ENCODE data around the gene CXXC1.

The CXXC1 gene

GRCh38 chr18:50307738-50308470, 20.4 kb upstream of the CXXC1 start:
- TF ChIP-seq CTCF (IDR thresholded peaks at IDR 0.05; ENCODE audit: low read length, missing control alignments) = no peak
- DNase-seq (ENCODE audit: low read depth) = peak; percentile 95
- peak overlapping the region; percentile 50 for H3K4me3 ChIP-seq (replicated peaks; ENCODE audit: low read depth, low read length)

- TF ChIP-seq CTCF (IDR thresholded peaks at IDR 0.05; ENCODE audit: low read length, missing control alignments) = no peak
- H3K4me3 ChIP-seq (replicated peaks; ENCODE audit: low read depth, low read length) = peak overlapping the region; percentile 50
- no peak for DNase-seq (ENCODE audit: low read depth)
Observed at GRCh38 chr18:50307400-50307737, 19.9 kb upstream of the CXXC1 start.

- DNase-seq (ENCODE audit: low read depth) = peak; percentile 83
- no peak for TF ChIP-seq CTCF (IDR thresholded peaks at IDR 0.05; ENCODE audit: low read length, missing control alignments)
- peak overlapping the region; percentile 50 for H3K4me3 ChIP-seq (replicated peaks; ENCODE audit: low read depth, low read length)
Observed at GRCh38 chr18:50306944-50307343, 19.5 kb upstream of the CXXC1 start.

- no peak overlapping the region for H3K4me3 ChIP-seq (replicated peaks; ENCODE audit: low read depth, low read length)
- TF ChIP-seq CTCF (IDR thresholded peaks at IDR 0.05; ENCODE audit: low read length, missing control alignments) = no peak
- no peak for DNase-seq (ENCODE audit: low read depth)
Observed at GRCh38 chr18:50301074-50301473, 13.6 kb upstream of the CXXC1 start.

- no peak overlapping the region for H3K4me3 ChIP-seq (replicated peaks; ENCODE audit: low read depth, low read length)
- no peak for TF ChIP-seq CTCF (IDR thresholded peaks at IDR 0.05; ENCODE audit: low read length, missing control alignments)
Observed at GRCh38 chr18:50299626-50300388, 12.3 kb upstream of the CXXC1 start.

GRCh38 chr18:50298443-50299284, 11.2 kb upstream of the CXXC1 start:
- DNase-seq (ENCODE audit: low read depth) = no peak
- no peak for TF ChIP-seq CTCF (IDR thresholded peaks at IDR 0.05; ENCODE audit: low read length, missing control alignments)
- peak overlapping the region; percentile 59 for H3K4me3 ChIP-seq (replicated peaks; ENCODE audit: low read depth, low read length)

More at GRCh38 chr18:50299626-50300388, 12.3 kb upstream of the CXXC1 start:
- DNase-seq (ENCODE audit: low read depth) = no peak

All from fibroblast of pulmonary artery (primary cell).